Skeletal muscle tissue (tissue), 4 donors: ENCODE results near the gene BNC2. TPM values are rescaled to one million over a fixed set of nuclear protein-coding genes. Genes with fewer than 3 reads are reported as not detected.
A peak's percentile ranks its signal among the peaks of the same experiment; 100 is the strongest.

Experiments
- H3K27ac ChIP-seq: one replicate; pipeline ENCODE4 v1.7.0; 2013; ENCODE audit warnings: mild to moderate bottlenecking, low read depth, low read length, inconsistent platforms
- H3K27me3 ChIP-seq, 3 donors: one replicate each; pipeline ENCODE4 v1.7.0; 2013; ENCODE audit warnings: low read length in 3 of 3; ENCODE audit not compliant: control insufficient read depth in 3 of 3, insufficient read depth in 3 of 3
- H3K36me3 ChIP-seq, 3 donors: one replicate each; pipeline ENCODE4 v1.7.0; 2013; ENCODE audit warnings: low read length in 3 of 3; ENCODE audit not compliant: control insufficient read depth in 3 of 3, insufficient read depth in 3 of 3
- H3K4me1 ChIP-seq, 3 donors: one replicate each; pipeline ENCODE4 v1.7.0; 2013; ENCODE audit warnings: low read length in 3 of 3, mild to moderate bottlenecking in 3 of 3; ENCODE audit not compliant: control insufficient read depth in 3 of 3, insufficient read depth in 3 of 3
- H3K4me3 ChIP-seq, 3 donors: one replicate each; pipeline ENCODE4 v1.7.0; 2013; ENCODE audit warnings: low read length in 3 of 3
- H3K9ac ChIP-seq, 3 donors: one replicate each; pipeline ENCODE4 v1.7.0; 2013; ENCODE audit warnings: low read length in 3 of 3, mild to moderate bottlenecking in 3 of 3, moderate library complexity in 2 of 3, low read depth in 1 of 3
- H3K9me3 ChIP-seq, 3 donors: one replicate each; pipeline ENCODE4 v1.7.0; 2013; ENCODE audit warnings: low read length in 3 of 3; ENCODE audit not compliant: control insufficient read depth in 3 of 3
- total RNA-seq: library from RNA; depleted of rRNA; stranded (reverse); fragments of >200 nt; gene quantifications from one replicate; pipeline ENCODE4 v1.2.3, GENCODE V29; 2014
- donor health status: Osteomylitis.

The BNC2 gene
- total RNA-seq, 1 donor from 2014 or later = 10.4 TPM

DNA sequence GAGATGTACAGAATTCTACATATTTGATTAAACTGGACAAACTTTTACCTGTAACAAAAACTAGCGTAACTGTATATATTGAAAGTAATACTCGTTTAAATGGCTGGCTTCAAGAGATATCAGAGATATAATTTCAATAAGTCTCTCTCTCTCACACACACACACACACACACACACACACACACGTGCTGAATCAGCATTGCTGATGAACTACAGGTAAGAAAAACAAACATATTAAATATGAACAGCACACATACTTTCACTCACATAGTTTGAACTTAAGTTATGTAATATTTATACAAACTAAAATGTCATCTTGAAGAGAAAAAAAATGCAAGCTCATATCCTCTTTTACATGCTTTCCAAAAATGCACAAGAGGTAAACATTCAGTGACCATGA is 145.4 kb downstream of the BNC2 start:
- no peak overlapping the region for H3K9ac ChIP-seq
- H3K4me3 ChIP-seq = no peak overlapping the region
- H3K27ac ChIP-seq = no peak overlapping the region
- H3K9me3 ChIP-seq = no peaks in the 10 kb centered on the region
- peaks cover 0 to 7% (median 7%) of the 10 kb centered on the region in 3 donors for H3K27me3 ChIP-seq
- peaks cover 2 to 6% (median 5%) of the 10 kb centered on the region in 3 donors for H3K4me1 ChIP-seq
- no peaks in the 10 kb centered on the region for H3K36me3 ChIP-seq

GRCh38 chr9:16721972-16722371 is 148.5 kb downstream of the BNC2 start:
- Histone ChIP-seq H3K27ac (peak overlapping the region; percentile 23), H3K4me3 (peak overlapping the region; percentile 42 to 65 (median 57))

GRCh38 chr9:16720386-16720785 is 150.1 kb downstream of the BNC2 start:
- Histone ChIP-seq H3K27ac (no peak overlapping the region), H3K9me3 (no peaks in the 10 kb centered on the region), H3K36me3 (no peaks in the 10 kb centered on the region), H3K9ac (no peak overlapping the region), H3K27me3 (no peaks in the 10 kb centered on the region), H3K4me1 (peaks cover 0 to 3% (median 0%) of the 10 kb centered on the region in 3 donors), H3K4me3 (no peak overlapping the region)

More at GRCh38 chr9:16721972-16722371, 148.5 kb downstream of the BNC2 start:
- H3K4me1 ChIP-seq = peaks cover 0 to 5% (median 3%) of the 10 kb centered on the region in 3 donors
- no peaks in the 10 kb centered on the region for H3K36me3 ChIP-seq
- peak overlapping the region; percentile 47 to 56 (median 55) for H3K9ac ChIP-seq
- peaks cover 0 to 2% (median 0%) of the 10 kb centered on the region in 3 donors for H3K27me3 ChIP-seq
- no peaks in the 10 kb centered on the region for H3K9me3 ChIP-seq

DNA sequence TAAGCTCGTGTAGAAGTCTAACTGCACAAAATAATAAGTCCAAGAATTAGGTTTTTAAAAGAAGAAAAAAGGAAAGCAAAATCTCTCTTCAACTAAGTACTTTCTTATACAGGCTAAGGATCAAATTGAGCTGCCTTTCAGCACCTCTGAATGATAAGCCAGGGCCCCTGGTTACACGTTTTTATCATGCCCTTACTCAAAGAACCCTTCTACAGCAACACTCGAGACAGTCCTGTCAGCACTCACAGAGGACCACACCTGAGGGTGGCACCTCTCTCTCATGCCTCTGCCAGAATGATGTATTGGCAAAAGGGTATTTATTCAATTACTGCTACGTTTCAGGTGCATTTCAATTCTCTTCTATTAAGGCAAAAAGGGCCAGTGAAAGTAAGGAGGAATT is 150.5 kb downstream of the BNC2 start:
- peaks cover 0 to 3% (median 0%) of the 10 kb centered on the region in 3 donors for H3K4me1 ChIP-seq
- no peak overlapping the region for H3K27ac ChIP-seq
- no peak overlapping the region for H3K4me3 ChIP-seq
- no peak overlapping the region for H3K9ac ChIP-seq
- no peaks in the 10 kb centered on the region for H3K36me3 ChIP-seq
- H3K27me3 ChIP-seq = no peaks in the 10 kb centered on the region
- no peaks in the 10 kb centered on the region for H3K9me3 ChIP-seq

DNA sequence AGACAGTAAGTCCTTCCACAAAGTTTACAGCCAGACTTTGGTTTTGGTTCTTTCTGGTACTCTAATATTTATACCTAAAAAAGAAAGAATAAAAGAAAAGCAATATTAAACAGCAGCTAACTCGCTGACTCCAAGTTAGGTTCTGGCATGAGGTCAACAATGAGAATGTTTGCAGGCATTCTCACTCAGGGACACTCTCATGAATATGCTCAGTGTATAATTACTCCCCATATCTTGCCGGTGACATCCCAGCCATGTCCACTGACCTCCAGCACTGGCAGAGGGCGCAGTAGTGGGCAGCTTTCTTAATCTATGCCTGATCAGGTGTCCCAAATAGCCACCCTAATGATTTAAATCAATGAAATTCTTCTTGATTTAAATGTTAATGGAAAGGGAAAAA is 151.5 kb downstream of the BNC2 start:
- H3K9me3 ChIP-seq = no peaks in the 10 kb centered on the region
- no peak overlapping the region for H3K4me3 ChIP-seq
- no peaks in the 10 kb centered on the region for H3K36me3 ChIP-seq
- no peak overlapping the region for H3K9ac ChIP-seq
- H3K27ac ChIP-seq = no peak overlapping the region
- H3K4me1 ChIP-seq = peaks cover 0 to 3% (median 0%) of the 10 kb centered on the region in 3 donors
- no peaks in the 10 kb centered on the region for H3K27me3 ChIP-seq

- Histone ChIP-seq H3K9me3 (no peaks in the 10 kb centered on the region), H3K4me3 (no peak overlapping the region), H3K4me1 (peaks cover 0 to 3% (median 0%) of the 10 kb centered on the region in 3 donors), H3K27me3 (no peaks in the 10 kb centered on the region), H3K27ac (no peak overlapping the region), H3K9ac (no peak overlapping the region), H3K36me3 (no peaks in the 10 kb centered on the region)
Measured at GRCh38 chr9:16718296-16718695, 152.2 kb downstream of the BNC2 start.

- Histone ChIP-seq H3K27ac (no peak overlapping the region), H3K36me3 (no peaks in the 10 kb centered on the region), H3K4me1 (no peaks in the 10 kb centered on the region), H3K9ac (no peak overlapping the region), H3K27me3 (no peaks in the 10 kb centered on the region), H3K9me3 (no peaks in the 10 kb centered on the region), H3K4me3 (no peak overlapping the region)
Measured at GRCh38 chr9:16716601-16717000, 153.9 kb downstream of the BNC2 start.

DNA sequence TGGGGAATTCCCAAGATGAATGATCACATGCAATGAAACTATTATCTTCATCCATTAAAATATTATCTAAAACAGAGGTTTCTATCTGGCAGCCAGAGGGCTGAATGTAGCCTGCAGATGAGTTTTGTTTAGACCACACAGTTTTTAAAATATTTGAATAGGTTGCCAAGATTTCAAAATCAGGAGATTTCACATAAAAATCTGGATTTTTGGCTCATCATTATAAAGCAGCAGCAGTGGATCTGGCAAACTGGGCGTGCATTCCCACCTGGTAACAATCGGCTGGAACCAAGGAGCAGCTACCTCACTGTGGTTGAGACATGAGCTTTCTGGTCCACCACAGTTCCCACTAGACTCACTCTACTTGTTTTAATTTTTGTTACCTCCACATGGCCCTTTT is 155.1 kb downstream of the BNC2 start:
- no peaks in the 10 kb centered on the region for H3K9me3 ChIP-seq
- H3K27ac ChIP-seq = no peak overlapping the region
- no peaks in the 10 kb centered on the region for H3K36me3 ChIP-seq
- H3K9ac ChIP-seq = no peak overlapping the region
- H3K4me1 ChIP-seq = peaks cover 0 to 3% (median 0%) of the 10 kb centered on the region in 3 donors
- no peak overlapping the region for H3K4me3 ChIP-seq
- H3K27me3 ChIP-seq = no peaks in the 10 kb centered on the region

GRCh38 chr9:16712787-16713186 is 157.7 kb downstream of the BNC2 start:
- H3K27me3 ChIP-seq = no peaks in the 10 kb centered on the region
- H3K36me3 ChIP-seq = no peaks in the 10 kb centered on the region
- no peak overlapping the region for H3K27ac ChIP-seq
- no peak overlapping the region for H3K9ac ChIP-seq
- H3K4me1 ChIP-seq = peaks cover 0 to 3% (median 0%) of the 10 kb centered on the region in 3 donors
- no peak overlapping the region for H3K4me3 ChIP-seq
- no peaks in the 10 kb centered on the region for H3K9me3 ChIP-seq

GRCh38 chr9:16710888-16711287 is 159.6 kb downstream of the BNC2 start:
- Histone ChIP-seq H3K36me3 (no peaks in the 10 kb centered on the region), H3K4me3 (peak overlapping the region; percentile 25 to 45 (median 40)), H3K27me3 (no peaks in the 10 kb centered on the region), H3K9ac (no peak overlapping the region), H3K9me3 (no peaks in the 10 kb centered on the region), H3K4me1 (peaks cover 0 to 3% (median 0%) of the 10 kb centered on the region in 3 donors), H3K27ac (no peak overlapping the region)
